GM12878 (cell line): ENCODE measurements around the gene STK38. TPM values are rescaled to one million over a fixed set of nuclear protein-coding genes. Genes with fewer than 3 reads are reported as not detected.

Source experiments
- ATAC-seq: fragments of 200-7000 bp; cut with Tn5 transposase; 3 replicates; pipeline ENCODE4 v1.9.1; 2020; ENCODE audit warnings: mild to moderate bottlenecking, moderate library complexity
- BruUV-seq: library from RNA; stranded (reverse); fragments of 400-500 nt; replicated peaks from 2 replicates; lab custom pipeline; 2021; lab: Mats Ljungman, UMichigan
- CTCF ChIA-PET: fragments of 300-600 bp; sonication (Branson Sonifier 250); formaldehyde crosslinking; extraction: SDS; loops from one replicate; lab custom pipeline; 2021; ENCODE audit warnings: inconsistent platforms; lab: Yijun Ruan, JAX
- POLR2A ChIA-PET: fragments of 350-600 bp; formaldehyde crosslinking; extraction: SDS; loops from one replicate; lab custom pipeline; 2021; ENCODE audit warnings: inconsistent platforms; lab: Charles Lee
- RAD21 ChIA-PET: fragments of 300-600 bp; sonication (Branson Sonifier 250); formaldehyde crosslinking; loops from one replicate; lab custom pipeline; 2023; ENCODE audit warnings: antibody characterized with exemption; ENCODE audit not compliant: unreplicated experiment; lab: Charles Lee
- SMC1A ChIA-PET: fragments of 300-600 bp; sonication (Branson Sonifier 250); formaldehyde crosslinking; loops from one replicate; lab custom pipeline; 2023; ENCODE audit not compliant: unreplicated experiment, uncharacterized antibody; lab: Charles Lee
- DNase-seq: peaks from one replicate; pipeline ENCODE4 v3.0.0-alpha.2; 2011; ENCODE audit warnings: low read depth, low spot score
- FAIRE-seq: peaks from 3 replicates; lab custom pipeline; 2011; peaks lifted over from hg19 to GRCh38; lab: Jason Lieb, UNC
- H2AFZ ChIP-seq: 2 replicates; pipeline ENCODE4 v1.6.0; 2011; ENCODE audit warnings: low read depth, low read length, control low read depth; ENCODE audit not compliant: control insufficient read depth
- H3K27ac ChIP-seq: 2 replicates; pipeline ENCODE4 v1.5.1; 2011; ENCODE audit warnings: control low read depth; ENCODE audit not compliant: control insufficient read depth, insufficient read depth
- H3K27me3 ChIP-seq, 2 experiments: replicated peaks in 1 of 2; 2 replicates each; pipeline versions ENCODE4 v1.6.0 to v1.6.1; 2011; ENCODE audit warnings: low read length in 1 of 2; ENCODE audit not compliant: control insufficient read depth in 2 of 2, insufficient read depth in 2 of 2
- H3K36me3 ChIP-seq, 2 experiments: 2 replicates each; pipeline ENCODE4 v1.5.1; 2011; ENCODE audit warnings: low read length in 1 of 2; ENCODE audit not compliant: control insufficient read depth in 2 of 2, insufficient read depth in 2 of 2
- H3K4me1 ChIP-seq: 2 replicates; pipeline ENCODE4 v1.6.1; 2011; ENCODE audit warnings: mild to moderate bottlenecking, low read length, moderate library complexity, mixed read lengths; ENCODE audit not compliant: control insufficient read depth, insufficient read depth
- H3K4me2 ChIP-seq: 2 replicates; pipeline ENCODE4 v1.6.0; 2011; ENCODE audit warnings: control low read depth; ENCODE audit not compliant: control insufficient read depth, insufficient read depth
- H3K4me3 ChIP-seq: fragments of 200-600 bp; sonication (generic); 2 replicates; pipeline ENCODE4 v1.5.1; 2016
- H3K79me2 ChIP-seq: 2 replicates; pipeline ENCODE4 v1.6.0; 2011; ENCODE audit warnings: low read length; ENCODE audit not compliant: control insufficient read depth, insufficient read depth
- H3K9ac ChIP-seq: 2 replicates; pipeline ENCODE4 v1.8.0; 2011; ENCODE audit warnings: low read length, control low read depth, mixed read lengths; ENCODE audit not compliant: control insufficient read depth, insufficient read depth
- H3K9me3 ChIP-seq: replicated peaks from 3 replicates; pipeline ENCODE4 v1.5.1; 2011; ENCODE audit warnings: mild to moderate bottlenecking, low read length; ENCODE audit not compliant: control insufficient read depth, insufficient read depth
- H4K20me1 ChIP-seq: 2 replicates; pipeline ENCODE4 v1.6.0; 2011; ENCODE audit not compliant: control insufficient read depth, insufficient read depth
- BHLHE40 ChIP-seq, 2 experiments: fragments of 450-650 bp in 1 of 2; IDR thresholded peaks; 2 replicates each; pipeline ENCODE4 v1.6.1; 2011 to 2017; ENCODE audit warnings: low read depth in 2 of 2, borderline replicate concordance in 1 of 2, improper control_type of control experiment in 1 of 2, low read length in 1 of 2, mild to moderate bottlenecking in 1 of 2
- CEBPB ChIP-seq, 2 experiments: fragments of 150-350 bp in 1 of 2; IDR thresholded peaks; 2 replicates each; pipeline ENCODE4 v1.6.1; 2012 to 2014; ENCODE audit warnings: low read depth in 2 of 2, low read length in 2 of 2, borderline replicate concordance in 1 of 2, inconsistent platforms in 1 of 2
- DPF2 ChIP-seq: fragments of 450-650 bp; IDR thresholded peaks from 2 replicates; pipeline ENCODE4 v1.6.1; 2017; ENCODE audit warnings: mild to moderate bottlenecking
- FOS ChIP-seq: IDR thresholded peaks from 3 replicates; pipeline ENCODE4 v1.6.1; 2011; ENCODE audit warnings: borderline replicate concordance; ENCODE audit not compliant: insufficient read length; ENCODE audit errors: extremely low read depth
- HDAC2 ChIP-seq: fragments of 200-600 bp; sonication (generic); IDR thresholded peaks from 2 replicates; pipeline ENCODE4 v1.6.1; 2017
- JUND ChIP-seq: IDR thresholded peaks from 2 replicates; pipeline ENCODE4 v1.6.1; 2012; ENCODE audit warnings: low read depth, mild to moderate bottlenecking, low read length, improper control_type of control experiment, moderate library complexity
- NR2C2 ChIP-seq: IDR thresholded peaks from 2 replicates; pipeline ENCODE4 v1.6.1; 2011; ENCODE audit warnings: borderline replicate concordance, low read depth; ENCODE audit not compliant: control insufficient read depth, insufficient read length
- RAD21 ChIP-seq: IDR thresholded peaks from 2 replicates; pipeline ENCODE4 v1.6.1; 2011; ENCODE audit warnings: mild to moderate bottlenecking, low read depth, low read length, moderate library complexity; ENCODE audit not compliant: insufficient read depth
- TCF3 ChIP-seq: IDR thresholded peaks from 2 replicates; pipeline ENCODE4 v1.6.1; 2012; ENCODE audit warnings: low read depth, mild to moderate bottlenecking, low read length, borderline replicate concordance; ENCODE audit not compliant: insufficient read depth
- YBX1 ChIP-seq: fragments of 450-650 bp; IDR thresholded peaks from 2 replicates; pipeline ENCODE4 v1.6.1; 2016; ENCODE audit warnings: antibody characterized with exemption
- ZBED1 ChIP-seq: IDR thresholded peaks from 2 replicates; pipeline ENCODE4 v1.6.1; 2016; ENCODE audit warnings: borderline replicate concordance
- ZNF384 ChIP-seq: IDR thresholded peaks from 2 replicates; pipeline ENCODE4 v1.6.1; 2012; ENCODE audit warnings: low read depth, mild to moderate bottlenecking, low read length, improper control_type of control experiment, borderline replicate concordance
- WGBS: methylation state at CpG from one replicate; pipeline ENCODE4 v1.1.6; 2016; ENCODE audit warnings: low lambda C conversion rate; ENCODE audit not compliant: insufficient replicate concordance, insufficient coverage; ENCODE audit errors: missing lambda C conversion rate; 5-methylcytosine and 5-hydroxymethylcytosine counted together
- in situ Hi-C: fragments of 300-500 bp; cut with MboI; formaldehyde crosslinking; loops from 9 replicates; pipeline ENCODE4 v1.14.3; 2018; ENCODE audit warnings: mixed read lengths
- intact Hi-C: fragments of 100-400 bp; cut with micrococcal nuclease; formaldehyde crosslinking; loops from one replicate; pipeline ENCODE4 v1.14.2; 2022; ENCODE audit not compliant: unreplicated experiment
- polyA plus RNA-seq, 11 experiments: library from polyadenylated mRNA; depleted of rRNA in 4 of 11; unstranded in 6 of 11; stranded (reverse) in 5 of 11; fragments of >200 nt; fragmentation: Nextera tagmentation in 4 of 11; fragmentation: Illumina TruSeq in 1 of 11; extraction: Ambion mirVana in 4 of 11; extraction: Trizol in 1 of 11; gene quantifications; 1 replicate in 1 of 11; 2 replicates in 10 of 11; pipeline versions ENCODE4 v1.2.1 to v1.2.3, GENCODE V29; 2011 to 2016; ENCODE audit warnings: inconsistent platforms in 2 of 11, missing spikeins in 2 of 11, low read depth in 1 of 11
- total RNA-seq, 4 experiments: library from RNA; depleted of rRNA in 3 of 4; stranded (reverse); fragments of >200 nt in 3 of 4; fragmentation: Illumina TruSeq in 1 of 4; extraction: Trizol in 1 of 4; gene quantifications; 2 replicates each; pipeline versions ENCODE4 v1.2.1 to v1.2.3, GENCODE V29; 2013 to 2021
- TF ChIP-seq, protein P1 (sequence below): IDR thresholded peaks from 2 replicates; pipeline ENCODE4 v1.6.1; 2011; ENCODE audit warnings: low read depth, mild to moderate bottlenecking, low read length, moderate library complexity, borderline replicate concordance; ENCODE audit errors: extremely low read depth
- TF ChIP-seq, protein P2 (sequence below): IDR thresholded peaks from 2 replicates; pipeline ENCODE4 v1.6.1; 2012; ENCODE audit warnings: low read depth, low read length, improper control_type of control experiment

STK38 gene
- total and polyA plus RNA-seq, 10 of the 15 experiments (the other 5 are each of a cell fraction or from before 2014, with no cell fraction given): 4.1 to 18.7 (median 13.6) TPM

DNA sequence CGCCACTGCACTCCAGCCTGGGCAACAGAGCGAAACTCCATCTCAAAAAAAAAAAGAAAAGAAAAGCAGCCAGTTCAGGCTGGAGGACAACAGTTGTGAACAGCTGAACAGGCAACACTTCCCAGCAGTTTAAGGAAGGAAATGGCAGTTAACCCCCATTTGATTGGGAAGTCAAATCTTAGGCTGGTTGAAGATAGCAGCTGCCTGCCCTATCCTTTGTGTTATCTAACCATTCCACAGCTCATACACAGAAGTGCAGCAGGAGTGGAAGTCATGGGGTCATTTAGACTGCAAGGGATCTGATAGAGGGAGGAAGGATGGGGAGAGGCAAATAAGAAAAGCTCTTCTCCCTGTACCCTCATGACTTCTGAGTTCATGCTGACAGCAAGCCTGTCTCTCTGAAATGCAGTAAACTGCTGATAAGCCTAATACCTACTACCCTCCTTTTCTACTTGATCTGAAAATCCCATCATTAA lies 69.2 kb downstream of the STK38 start:
- Histone ChIP-seq H3K4me1 (no peaks in the 10 kb centered on the region), H3K9ac (no peak overlapping the region), H3K4me3 (no peak overlapping the region), H3K36me3 (peaks cover 3 to 26% of the 10 kb centered on the region in 2 experiments), H2AFZ (no peak overlapping the region), H3K9me3 (no peaks in the 10 kb centered on the region), H3K79me2 (no peaks in the 10 kb centered on the region), H3K4me2 (no peak overlapping the region), H3K27ac (no peak overlapping the region), H3K27me3 (no peaks in the 10 kb centered on the region), H4K20me1 (no peaks in the 10 kb centered on the region)
- in situ Hi-C loops (no loop called here), intact Hi-C loops (no loop called here)
- no peak for ATAC-seq
- CTCF ChIA-PET: interaction anchor here (0.7 to 1.3 kb wide), 4 partner anchors 10 to 102 kb away, joined by 3 to 4 read pairs (median 3); no protein-coding TSS in a partner anchor
- no TSS peak for BruUV-seq
- 100% methylated on average over 1 of the region's 2 CpGs for WGBS
- POLR2A ChIA-PET: interaction anchor here (0.6 to 0.7 kb wide), 2 partner anchors 122 to 588 kb away, joined by 3 read pairs; no protein-coding TSS in a partner anchor
- SMC1A ChIA-PET: no interaction called here
- no peak for FAIRE-seq
- DNase-seq: no peak
- TF ChIP-seq, protein P1, sequence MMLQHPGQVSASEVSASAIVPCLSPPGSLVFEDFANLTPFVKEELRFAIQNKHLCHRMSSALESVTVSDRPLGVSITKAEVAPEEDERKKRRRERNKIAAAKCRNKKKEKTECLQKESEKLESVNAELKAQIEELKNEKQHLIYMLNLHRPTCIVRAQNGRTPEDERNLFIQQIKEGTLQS: no peak
- TF ChIP-seq, protein P2, sequence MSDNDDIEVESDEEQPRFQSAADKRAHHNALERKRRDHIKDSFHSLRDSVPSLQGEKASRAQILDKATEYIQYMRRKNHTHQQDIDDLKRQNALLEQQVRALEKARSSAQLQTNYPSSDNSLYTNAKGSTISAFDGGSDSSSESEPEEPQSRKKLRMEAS: no peak
- TF ChIP-seq YBX1 (no peak), JUND (no peak), FOS (no peak), TCF3 (no peak), HDAC2 (no peak), BHLHE40 (IDR thresholded peaks at IDR 0.05; ENCODE audit: borderline replicate concordance in 1 of 2, low read depth in 2 of 2, low read length in 1 of 2) (no peak), DPF2 (no peak), NR2C2 (no peak), ZNF384 (no peak), CEBPB (IDR thresholded peaks at IDR 0.05; ENCODE audit: borderline replicate concordance in 1 of 2, low read depth in 2 of 2, low read length in 2 of 2) (no peak), RAD21 (no peak), ZBED1 (no peak)
- RAD21 ChIA-PET: interaction anchor here (1.2 kb wide), 1 partner anchor 101 kb away, joined by 3 read pairs; no protein-coding TSS in a partner anchor
